Heart left ventricle (tissue), 16 donors: ENCODE measurements around the gene LZTS3. TPM values are rescaled to one million over a fixed set of nuclear protein-coding genes. Genes with fewer than 3 reads are reported as not detected.
A peak's percentile ranks its signal among the peaks of the same experiment; 100 is the strongest.

Experiments
- ATAC-seq, 4 donors: fragments of 200-7000 bp; cut with Tn5 transposase; one replicate each; pipeline ENCODE4 v1.9.1; 2020 to 2022; ENCODE audit warnings: moderate library complexity in 4 of 4, mild to moderate bottlenecking in 3 of 4, moderate number of reproducible peaks in 1 of 4
- DNase-seq, 5 donors: peaks; one replicate each; pipeline ENCODE4 v3.0.0-alpha.2; 2020
- H3K27ac ChIP-seq, 12 donors: fragments of 200-600 bp; sonication (generic) in 4 of 12; one replicate each; pipeline versions ENCODE4 v1.5.0 to v1.8.0; 2016 to 2022; ENCODE audit warnings: mild to moderate bottlenecking in 2 of 12
- H3K27me3 ChIP-seq, 9 donors: fragments of 200-600 bp; sonication (generic) in 2 of 9; one replicate each; pipeline versions ENCODE4 v1.5.1 to v1.8.0; 2016 to 2022; ENCODE audit warnings: mild to moderate bottlenecking in 3 of 9
- H3K36me3 ChIP-seq, 9 donors: fragments of 200-600 bp; sonication (generic) in 2 of 9; one replicate each; pipeline versions ENCODE4 v1.5.0 to v1.8.0; 2018 to 2022; ENCODE audit warnings: mild to moderate bottlenecking in 2 of 9
- H3K4me1 ChIP-seq, 12 donors: fragments of 200-600 bp; sonication (generic) in 4 of 12; one replicate each; pipeline versions ENCODE4 v1.5.0 to v1.8.0; 2016 to 2022; ENCODE audit warnings: mild to moderate bottlenecking in 3 of 12
- H3K4me3 ChIP-seq, 12 donors: fragments of 200-600 bp; sonication (generic) in 4 of 12; one replicate each; pipeline versions ENCODE4 v1.5.0 to v1.8.0; 2017 to 2022; ENCODE audit warnings: mild to moderate bottlenecking in 9 of 12, moderate library complexity in 4 of 12
- H3K9me3 ChIP-seq, 12 donors: fragments of 200-600 bp; sonication (generic) in 4 of 12; one replicate each; pipeline versions ENCODE4 v1.5.0 to v1.8.0; 2016 to 2022; ENCODE audit warnings: mild to moderate bottlenecking in 1 of 12
- POLR2A ChIP-seq, 2 donors: fragments of 450-650 bp; IDR thresholded peaks; one replicate each; pipeline ENCODE4 v1.6.1; 2017; ENCODE audit warnings: antibody characterized with exemption in 2 of 2, mild to moderate bottlenecking in 2 of 2, moderate library complexity in 2 of 2
- WGBS, 4 donors: extraction: QIAGEN DNeasy Blood & Tissue Kit in 2 of 4; methylation state at CpG; one replicate each; pipeline versions ENCODE4 v1.1.5 to v1.1.7; 2013 to 2018; 5-methylcytosine and 5-hydroxymethylcytosine counted together
- intact Hi-C, 10 donors: fragments of 100-400 bp; cut with DNase I; formaldehyde crosslinking; loops; one replicate each; pipeline versions ENCODE4 v1.11.1 to v1.14.2; 2022
- polyA plus RNA-seq, 2 donors: library from polyadenylated mRNA; stranded (reverse); fragments of 200-250 nt; gene quantifications; one replicate each; pipeline ENCODE4 v1.2.3, GENCODE V29; 2013
- total RNA-seq, 9 donors: library from RNA; depleted of rRNA in 2 of 9; stranded (reverse); fragments of >200 nt in 2 of 9; fragmentation: NEBNext Ultra II Directional in 3 of 9; extraction: Animal tissue kit (Norgen Biotek cat#: 25700) in 3 of 9; gene quantifications; one replicate each; pipeline versions ENCODE4 v1.1.0 to v1.2.4, GENCODE V29; 2016 to 2023
- TF ChIP-seq, protein P1 (sequence below), 12 donors: fragments of 200-600 bp; sonication (generic) in 4 of 12; IDR thresholded peaks; one replicate each; pipeline versions ENCODE4 v1.5.0 to v1.8.0; 2018 to 2022; ENCODE audit warnings: antibody characterized with exemption in 12 of 12, mild to moderate bottlenecking in 5 of 12
- donor health status: ischemic (EF 13 %, LVEDD 7.1; RV severe dilation, severe dysfunction).
- donor health status: healthy with polysubstance abuse.
- donor health status: DM: no; HTN: yes; CAD: no.
- donor health status: DM: no; HTN: no; CAD: no.
- donor health status: ischemic (EF 25% LVEDD 6.9; RV normal size, moderate dysfunction).
- donor health status: ischemic (EF 25% LVEDD 5.7; RV mildly dilated, moderate dysfunction).
- donor health status: healthy.
- donor health status: DM: yes; HTN: yes; CAD: no.
- donor health status: ischemic (EF 35%, LVEDD 5.7; RV mildly dilated, moderate dysfunction).
- donor health status: nonischemic (EF 11% LVEDD 7.7; RV severe dilation, severe dysfunction).
- donor health status: DM: yes; HTN: yes; CAD: no.
- donor health status: PGD.
- donor health status: ischemic (EF 29% LVEDD 5.4; RV normal size, mild dysfunction).
- donor health status: nonischemic (EF 23%, LVEDD 6.1; RV moderate dilation, normal function).

LZTS3 gene
- total and polyA plus RNA-seq, 11 donors, result 6.8 to 28.4 (median 13.1) TPM

DNA sequence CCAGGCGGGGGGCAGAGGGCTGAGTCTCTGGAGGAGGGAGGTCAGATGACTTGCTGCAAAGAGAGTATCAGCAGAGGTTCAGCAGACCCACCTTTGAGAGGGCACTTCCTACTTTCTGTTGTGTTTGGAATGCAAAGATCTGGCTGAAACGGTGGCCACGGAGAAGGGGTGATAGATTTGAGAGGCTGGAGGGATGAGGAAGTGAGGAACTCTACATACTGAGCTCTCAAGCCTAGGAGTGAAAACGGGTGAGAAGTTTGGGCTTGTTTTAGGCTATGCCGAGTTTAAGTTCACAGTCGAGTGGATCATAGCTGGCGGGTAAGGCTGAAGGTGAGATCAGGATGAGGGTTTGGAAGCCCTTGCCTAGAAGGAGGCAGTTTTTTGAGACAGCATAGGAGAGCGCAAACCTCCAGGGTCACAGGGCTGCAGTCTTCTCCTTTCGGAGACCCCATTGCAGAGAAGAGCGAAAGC, 35.5 kb upstream of the LZTS3 start:
- 3 to 8% (median 7%) methylated on average over 9 to 10 of the region's 10 CpGs for WGBS, 4 donors
- Histone ChIP-seq H3K4me3 (peak overlapping the region; percentile 74 to 95 (median 85)), H3K27me3 (no peaks in the 10 kb centered on the region), H3K4me1 (peaks cover 0 to 22% (median 9%) of the 10 kb centered on the region in 12 donors), H3K9me3 (no peaks in the 10 kb centered on the region), H3K27ac (peak overlapping the region; percentile 45 to 94 (median 84)), H3K36me3 (peaks cover 0 to 12% (median 7%) of the 10 kb centered on the region in 9 donors)
- no peak for TF ChIP-seq POLR2A (IDR thresholded peaks at IDR 0.05)
- TF ChIP-seq, protein P1, sequence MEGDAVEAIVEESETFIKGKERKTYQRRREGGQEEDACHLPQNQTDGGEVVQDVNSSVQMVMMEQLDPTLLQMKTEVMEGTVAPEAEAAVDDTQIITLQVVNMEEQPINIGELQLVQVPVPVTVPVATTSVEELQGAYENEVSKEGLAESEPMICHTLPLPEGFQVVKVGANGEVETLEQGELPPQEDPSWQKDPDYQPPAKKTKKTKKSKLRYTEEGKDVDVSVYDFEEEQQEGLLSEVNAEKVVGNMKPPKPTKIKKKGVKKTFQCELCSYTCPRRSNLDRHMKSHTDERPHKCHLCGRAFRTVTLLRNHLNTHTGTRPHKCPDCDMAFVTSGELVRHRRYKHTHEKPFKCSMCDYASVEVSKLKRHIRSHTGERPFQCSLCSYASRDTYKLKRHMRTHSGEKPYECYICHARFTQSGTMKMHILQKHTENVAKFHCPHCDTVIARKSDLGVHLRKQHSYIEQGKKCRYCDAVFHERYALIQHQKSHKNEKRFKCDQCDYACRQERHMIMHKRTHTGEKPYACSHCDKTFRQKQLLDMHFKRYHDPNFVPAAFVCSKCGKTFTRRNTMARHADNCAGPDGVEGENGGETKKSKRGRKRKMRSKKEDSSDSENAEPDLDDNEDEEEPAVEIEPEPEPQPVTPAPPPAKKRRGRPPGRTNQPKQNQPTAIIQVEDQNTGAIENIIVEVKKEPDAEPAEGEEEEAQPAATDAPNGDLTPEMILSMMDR (IDR thresholded peaks at IDR 0.05), result no peak
- no peak for DNase-seq
- intact Hi-C loops, result loop anchor here in 2 of 10 donors (5.0 to 10.0 kb wide), 2 partner anchors 37 to 154 kb away; partner anchors contain the start of gene LZTS3 (in 1 of the 2)
- ATAC-seq, result peak in 1 of 4 donors; percentile 1

DNA sequence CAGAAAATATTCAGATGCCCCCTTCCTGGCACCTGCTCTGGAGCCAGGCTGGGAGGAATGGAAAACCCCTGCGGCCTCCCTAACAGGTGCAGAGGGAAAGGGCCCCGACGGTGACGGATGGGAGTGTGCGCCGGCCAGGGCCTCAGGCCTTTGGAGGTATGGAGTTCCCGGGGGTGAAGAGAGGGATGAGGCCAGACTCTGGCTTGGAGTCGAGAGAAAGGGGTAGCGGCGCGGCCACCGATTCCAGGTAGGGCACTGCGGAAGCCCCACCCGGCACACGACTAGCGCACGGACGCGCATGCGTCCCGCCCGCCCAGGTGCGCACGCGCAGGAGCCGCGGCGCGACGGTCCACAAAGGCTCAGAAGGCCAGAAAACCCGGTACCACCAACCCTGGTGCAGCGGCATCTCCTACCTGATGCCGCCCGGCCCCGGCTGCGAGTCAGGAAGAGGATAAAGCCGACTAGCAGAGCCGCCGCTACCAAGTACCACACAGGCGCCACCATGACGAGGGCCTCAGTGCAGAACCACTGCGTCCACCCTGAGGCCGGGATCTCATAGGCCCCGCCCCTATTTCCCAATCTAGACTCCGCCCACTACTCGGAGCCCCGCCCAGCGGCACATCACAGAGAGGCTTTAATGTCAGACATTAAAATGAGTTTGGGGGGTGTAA, 30.9 kb upstream of the LZTS3 start, which contains the start of gene DDRGK1:
Gene DDRGK1 (minus strand): TSS at position 559 of the 671 bp plus-strand sequence. CDS start 55 bp downstream, at position 504.
- intact Hi-C loops, result loop anchor here in 1 of 10 donors (10.0 kb wide), 1 partner anchor 149 kb away; no protein-coding TSS in a partner anchor
- peak in 1 of 2 donors; percentile 72 for TF ChIP-seq POLR2A (IDR thresholded peaks at IDR 0.05)
- TF ChIP-seq, protein P1 (IDR thresholded peaks at IDR 0.05), result no peak
- peak within 1 kb of the TSS; percentile 77 to 91 (median 85) for H3K27ac ChIP-seq
- ATAC-seq, result peak; percentile 89 to 97 (median 96)
- peak; percentile 84 to 92 (median 87) for DNase-seq
- no peaks in the 10 kb centered on the region for H3K27me3 ChIP-seq
- H3K4me3 ChIP-seq, result peak within 1 kb of the TSS; percentile 53 to 97 (median 81)
- no peaks in the 10 kb centered on the region for H3K9me3 ChIP-seq
- peaks cover 0 to 34% (median 20%) of the 10 kb centered on the region in 9 donors for H3K36me3 ChIP-seq
- WGBS, 4 donors, result 0% methylated on average over 21 to 48 of the region's 48 CpGs
- peaks cover 0 to 23% (median 12%) of the 10 kb centered on the region in 12 donors for H3K4me1 ChIP-seq

DNA sequence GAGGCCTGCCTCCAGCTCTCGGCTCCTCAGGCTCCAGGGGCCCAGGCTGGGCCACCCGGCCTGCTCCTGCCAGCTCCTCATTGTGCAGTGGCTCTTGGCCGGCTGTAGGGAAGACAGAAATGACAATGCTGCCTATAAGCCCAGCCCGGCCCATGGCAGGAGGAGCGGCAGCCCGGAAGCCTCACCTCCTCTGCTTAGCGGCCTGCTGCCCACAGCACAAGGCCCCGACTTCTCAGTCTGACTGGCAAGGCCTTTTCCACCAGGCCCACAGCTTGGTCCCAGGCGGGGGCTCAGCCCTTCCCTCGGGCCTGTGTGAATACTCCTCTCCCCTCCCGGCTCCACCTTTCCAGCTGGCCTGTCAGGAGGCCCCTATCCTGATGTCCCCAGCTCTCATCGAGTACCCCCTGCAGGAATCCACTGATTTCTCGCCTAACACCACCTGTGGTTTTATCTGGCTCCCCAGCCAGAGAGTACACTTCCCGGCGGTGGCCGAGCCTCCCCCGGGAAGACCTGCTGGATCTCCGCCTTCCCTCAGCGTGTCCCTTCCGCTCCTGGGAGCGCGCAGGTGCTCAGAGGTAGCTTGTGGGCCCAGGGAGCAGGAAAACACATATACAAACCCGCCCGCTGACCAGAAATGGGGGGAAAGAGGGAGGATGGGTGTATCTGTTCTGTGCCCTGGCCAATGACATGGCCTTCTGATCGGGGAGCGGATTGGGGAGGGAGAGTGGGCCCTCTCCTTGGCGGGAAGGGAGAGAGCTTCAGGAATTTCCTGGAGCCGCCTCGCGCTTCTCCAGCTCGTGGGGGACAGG, 30.2 kb upstream of the LZTS3 start:
- no peak for TF ChIP-seq POLR2A (IDR thresholded peaks at IDR 0.05)
- TF ChIP-seq, protein P1 (IDR thresholded peaks at IDR 0.05), result no peak
- H3K9me3 ChIP-seq, result no peaks in the 10 kb centered on the region
- peaks cover 0 to 19% (median 10%) of the 10 kb centered on the region in 12 donors for H3K4me1 ChIP-seq
- peak overlapping the region; percentile 53 to 97 (median 81) for H3K4me3 ChIP-seq
- peak overlapping the region; percentile 77 to 91 (median 85) for H3K27ac ChIP-seq
- ATAC-seq (peak; percentile 8 to 41 (median 14)), DNase-seq (no peak)
- 15 to 23% (median 17%) methylated on average over 25 to 31 of the region's 31 CpGs for WGBS, 4 donors
- peaks cover 0 to 41% (median 27%) of the 10 kb centered on the region in 9 donors for H3K36me3 ChIP-seq
- intact Hi-C loops, result loop anchor here in 1 of 10 donors (10.0 kb wide), 1 partner anchor 149 kb away; no protein-coding TSS in a partner anchor
- no peaks in the 10 kb centered on the region for H3K27me3 ChIP-seq
